Testis (tissue), 2 donors: Measurements from ENCODE around the gene CRPPA.

Experiments
- CTCF ChIP-seq, 3 experiments: fragments of 450-650 bp in 2 of 3; fragments of 200-600 bp in 1 of 3; sonication (generic) in 1 of 3; IDR thresholded peaks; one replicate each; pipeline ENCODE4 v1.5.1; 2016 to 2019; ENCODE audit warnings: antibody characterized with exemption in 3 of 3, mild to moderate bottlenecking in 2 of 3, moderate library complexity in 1 of 3
- POLR2A ChIP-seq: fragments of 450-650 bp; IDR thresholded peaks from one replicate; pipeline ENCODE4 v1.6.1; 2017; ENCODE audit warnings: antibody characterized with exemption, mild to moderate bottlenecking, moderate library complexity

- TF ChIP-seq CTCF (IDR thresholded peaks at IDR 0.05) (no peak), POLR2A (no peak)
Observed at GRCh38 chr7:16400893-16401275, 20.5 kb downstream of the CRPPA start.
